ENCODE results near the gene MARCHF9.

GRCh38 chr12:57744777-57745484 is 10.0 kb upstream of the MARCHF9 start, which contains the start of gene TSPAN31:
- no peak for TF ChIP-seq GATA3 (IDR thresholded peaks at IDR 0.05; ENCODE audit: low read depth, low read length)
- no peak; the same call in 1 of the 2 replicates for TF ChIP-seq GATA2 (IDR thresholded peaks at IDR 0.05; ENCODE audit: low read depth, low read length)
